ENCODE measurements around the gene EDA.

GRCh38 chrX:69741721-69742120, 125.8 kb downstream of the EDA start:
- TF ChIP-seq REST (IDR thresholded peaks at IDR 0.05; ENCODE audit: low read depth, low read length) (no peak), CTCF (IDR thresholded peaks at IDR 0.05 in 2 of 3, conservative IDR thresholded peaks at IDR 0.05 in 1 of 3; ENCODE audit: control insufficient read depth in 2 of 3, extremely low read depth in 1 of 3, insufficient read depth in 1 of 3, low read depth in 3 of 3, low read length in 3 of 3) (no peak), PKNOX1 (IDR thresholded peaks at IDR 0.05) (no peak)
